ENCODE data around the gene GRIA1.
"Not testable (repeated sequence)": the region's sequence is repeated elsewhere in the genome, so short reads cannot be mapped to it uniquely, and the experiment has no call there.

Gene GRIA1

DNA sequence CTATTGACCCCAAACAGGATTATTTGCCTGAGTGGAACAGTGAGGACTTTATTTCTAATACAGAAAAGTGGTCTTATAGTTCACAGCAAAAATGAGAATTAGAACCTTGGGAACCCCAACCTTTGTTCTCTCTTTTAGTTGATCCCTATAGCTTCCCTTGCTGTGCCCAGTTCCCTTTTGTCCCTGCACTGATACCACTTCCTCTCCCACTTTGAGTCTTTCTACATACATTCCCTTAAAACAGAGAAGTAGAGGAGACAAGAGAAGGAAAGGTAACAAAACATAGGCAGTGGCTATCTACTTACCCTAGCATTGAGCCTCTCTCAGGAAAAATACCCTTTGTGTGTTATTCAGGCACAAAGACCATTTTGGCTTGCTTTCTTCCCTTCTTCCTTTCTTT lies 301.8 kb downstream of the GRIA1 start:
- DNase-seq, result no peak

- DNase-seq, result no peak
These were observed 303.2 kb downstream of the GRIA1 start for GRCh38 chr5:153793699-153794098.

GRCh38 chr5:153794327-153794726 lies 303.9 kb downstream of the GRIA1 start:
- DNase-seq, result no peak

GRCh38 chr5:153796527-153796926 lies 306.1 kb downstream of the GRIA1 start:
- DNase-seq, result no peak

DNA sequence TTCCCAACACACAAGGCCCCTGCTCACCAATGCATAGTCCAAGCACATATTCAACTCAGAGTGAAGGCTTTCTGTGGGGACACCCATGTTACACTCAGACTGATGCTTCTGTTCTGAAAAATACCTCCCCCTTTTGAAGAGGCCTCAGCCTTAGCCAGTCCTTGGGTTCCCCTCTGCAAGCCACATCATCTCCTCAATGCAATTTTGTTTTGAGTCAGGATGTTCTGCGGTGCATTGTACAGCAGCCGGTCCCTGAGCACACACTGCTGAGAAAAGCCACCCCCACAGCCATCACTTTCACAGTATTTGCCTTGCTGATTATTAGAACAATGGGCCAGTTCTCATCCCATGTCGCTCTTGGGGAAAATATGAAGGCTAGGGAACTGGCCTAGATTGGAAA lies 307.0 kb downstream of the GRIA1 start:
- no peak for DNase-seq

DNA sequence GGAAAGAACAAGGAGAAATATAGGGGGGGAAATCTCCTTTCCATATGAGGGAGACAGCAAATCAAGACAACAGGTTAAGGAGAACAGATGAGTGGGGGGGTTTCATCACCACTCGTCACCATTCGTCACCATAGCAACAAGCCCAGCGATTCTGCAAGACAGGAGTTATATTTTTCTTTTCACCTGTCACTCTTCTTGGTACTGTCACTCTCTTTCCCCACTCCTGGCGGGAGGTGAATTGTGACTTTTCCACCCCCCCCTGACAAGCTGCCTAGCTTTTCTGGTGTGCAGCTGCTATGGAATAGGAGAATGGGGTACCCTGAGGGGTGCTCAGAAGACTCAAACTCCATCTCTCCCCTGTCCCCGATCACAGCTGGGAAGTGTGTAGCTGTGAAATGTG lies 308.4 kb downstream of the GRIA1 start:
- DNase-seq, result no peak

DNA sequence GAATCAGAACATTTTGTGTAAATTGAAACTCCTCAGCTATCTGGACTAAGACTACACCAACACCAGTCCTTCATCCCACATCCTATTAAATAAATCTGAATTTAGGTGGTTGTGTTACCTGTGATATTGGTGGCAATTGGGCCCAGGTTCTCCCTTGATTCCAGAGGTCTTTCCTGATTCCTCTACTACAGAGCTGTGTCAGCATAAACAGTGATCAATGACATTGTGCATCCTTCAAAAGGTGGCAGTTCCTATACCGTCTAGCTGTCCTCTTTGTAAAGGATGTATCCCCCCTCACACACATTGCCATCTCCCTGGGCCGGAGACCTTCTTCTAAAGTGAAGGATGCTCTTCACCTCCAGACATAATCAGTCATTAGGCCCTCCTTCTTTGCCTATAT lies 309.0 kb downstream of the GRIA1 start:
- DNase-seq, result no peak

DNA sequence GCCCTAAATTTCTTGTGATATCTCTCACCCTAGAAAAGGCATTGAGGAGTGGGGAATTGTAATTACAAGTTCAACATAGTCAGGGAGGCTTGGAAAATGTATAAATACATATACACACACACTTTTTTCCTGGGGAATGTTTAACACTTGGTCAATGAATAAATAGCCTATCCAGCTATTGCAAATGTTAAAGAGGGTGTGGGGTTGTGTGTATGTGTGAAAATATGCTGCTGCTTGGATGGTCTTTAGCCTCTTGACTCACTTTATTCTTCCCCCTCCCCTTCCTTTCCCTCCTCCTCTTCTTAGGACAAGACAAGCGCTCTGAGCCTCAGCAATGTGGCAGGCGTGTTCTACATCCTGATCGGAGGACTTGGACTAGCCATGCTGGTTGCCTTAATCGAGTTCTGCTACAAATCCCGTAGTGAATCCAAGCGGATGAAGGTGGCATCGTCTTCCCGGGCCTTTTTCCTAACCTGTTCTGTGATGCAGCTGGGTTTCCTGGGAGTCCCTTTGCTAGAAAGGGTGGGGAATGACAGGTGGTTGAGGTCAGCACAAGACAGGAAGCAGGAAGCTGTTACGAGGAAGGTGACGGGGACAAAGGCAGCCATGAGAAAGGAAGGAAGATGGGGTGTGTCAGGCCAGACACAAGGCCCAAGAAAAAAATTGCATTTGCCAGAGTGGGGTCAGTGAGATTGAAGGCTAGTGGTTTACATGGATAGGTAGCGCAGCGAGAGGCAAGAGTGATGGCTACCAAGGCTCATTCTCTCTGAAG lies 311.8 kb downstream of the GRIA1 start:
- no peak for DNase-seq

DNA sequence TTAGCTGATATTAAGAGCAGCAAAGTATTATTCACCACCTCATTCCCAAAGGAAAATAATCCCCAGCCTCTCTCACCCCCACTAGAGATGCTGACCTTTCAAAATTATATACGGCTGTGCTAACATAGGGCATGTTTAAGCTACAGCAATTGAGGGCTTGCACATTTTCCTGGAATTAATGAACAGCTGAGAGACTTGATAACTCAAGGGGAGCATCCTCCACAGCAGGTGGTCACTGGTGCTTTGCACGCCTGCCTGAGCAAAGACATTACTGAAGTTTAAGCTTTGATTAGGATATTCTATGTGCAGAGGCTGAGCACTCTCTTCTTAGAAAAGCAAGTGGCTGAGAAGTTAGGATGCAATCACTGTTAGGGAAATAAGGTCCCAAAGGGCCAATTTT lies 317.3 kb downstream of the GRIA1 start:
- DNase-seq, result no peak

GRCh38 chr5:153809166-153809565 lies 318.7 kb downstream of the GRIA1 start:
- no peak for DNase-seq

- DNase-seq, result no peak
These were observed 323.4 kb downstream of the GRIA1 start for GRCh38 chr5:153813901-153814300.

- no peak for DNase-seq
These were observed 326.4 kb downstream of the GRIA1 start for GRCh38 chr5:153816870-153817269.

- no peak for DNase-seq
These were observed 328.2 kb downstream of the GRIA1 start for GRCh38 chr5:153818626-153819025.

GRCh38 chr5:153823036-153823435 lies 332.6 kb downstream of the GRIA1 start:
- DNase-seq, result no peak

GRCh38 chr5:153824909-153825308 lies 334.4 kb downstream of the GRIA1 start:
- no peak for DNase-seq

DNA sequence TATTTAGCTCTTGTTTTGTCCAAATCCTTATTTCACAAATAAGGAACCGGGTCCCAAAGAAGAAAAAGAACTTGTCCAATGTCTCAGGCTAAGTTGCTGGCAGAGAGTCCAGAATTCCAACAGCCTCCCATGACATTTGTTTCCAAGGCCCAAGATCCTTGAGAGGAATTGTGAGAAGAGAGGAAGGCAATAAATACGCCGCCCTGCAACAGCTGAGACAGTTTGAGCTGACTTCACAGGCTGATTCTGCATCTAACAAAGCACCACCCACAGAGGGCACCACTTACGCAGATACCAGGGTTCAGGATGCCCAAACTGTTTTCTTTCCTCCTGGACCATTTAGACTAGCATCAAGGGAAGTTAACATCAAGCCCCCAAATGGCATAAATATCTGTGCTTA lies 336.9 kb downstream of the GRIA1 start:
- no peak for DNase-seq

- DNase-seq, result no peak
These were observed 339.1 kb downstream of the GRIA1 start for GRCh38 chr5:153829510-153830065.

DNA sequence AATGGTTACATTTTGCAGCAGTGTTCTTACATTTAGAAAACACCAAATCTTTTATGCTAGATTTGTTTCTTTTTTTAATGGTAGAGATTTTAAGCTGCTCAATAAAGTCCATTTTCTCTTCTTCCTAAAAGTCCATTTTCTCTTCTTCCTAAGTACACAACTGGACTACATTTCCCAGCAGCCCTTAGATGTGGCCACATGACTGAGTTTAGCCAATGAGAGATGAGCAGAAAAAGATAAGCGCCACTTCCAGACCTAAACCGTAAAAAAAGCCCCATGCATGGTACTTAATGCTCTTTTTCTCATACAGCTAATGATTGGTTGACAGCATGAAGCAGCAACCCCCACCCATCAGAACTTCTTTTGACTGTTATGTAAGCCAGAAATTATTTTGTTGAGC lies 341.5 kb downstream of the GRIA1 start:
- DNase-seq, result no peak

- no peak for DNase-seq
These were observed 345.5 kb downstream of the GRIA1 start for GRCh38 chr5:153835891-153836515.

DNA sequence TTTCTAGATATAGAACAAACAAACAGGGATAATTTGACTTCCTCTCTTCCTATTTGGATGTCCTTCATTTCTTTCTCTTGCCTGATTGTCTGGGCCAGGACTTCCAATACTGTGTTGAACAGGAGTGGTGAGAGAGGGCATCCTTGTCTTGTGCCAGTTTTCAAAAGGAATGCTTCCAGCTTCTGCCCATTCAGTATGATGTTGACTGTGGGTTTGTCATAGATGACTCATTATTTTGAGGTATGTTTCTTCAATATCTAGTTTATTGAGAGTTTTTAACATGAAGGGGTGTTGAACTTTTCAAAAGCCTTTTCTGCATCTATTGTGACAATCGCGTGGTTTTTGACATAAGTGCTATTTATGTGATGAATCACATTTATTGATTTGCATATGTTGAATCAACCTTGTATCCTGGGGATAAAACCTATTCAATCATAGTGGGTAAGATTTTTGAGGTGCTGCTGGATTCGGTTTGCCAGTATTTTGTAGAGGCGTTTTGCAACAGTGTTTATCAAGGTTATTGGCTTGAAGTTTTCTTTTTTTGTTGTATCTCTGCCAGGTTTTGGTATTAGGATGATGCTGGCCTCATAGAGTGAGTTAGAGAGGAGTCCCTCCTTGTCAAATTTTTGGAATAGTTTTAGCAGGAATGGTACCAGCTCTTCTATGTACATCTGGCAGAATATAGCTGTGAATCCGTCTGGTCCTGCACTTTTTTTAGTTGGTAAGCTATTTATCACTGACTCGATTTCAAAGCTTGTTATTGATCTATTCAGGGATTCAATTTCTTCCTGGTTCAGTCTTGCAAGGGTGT lies 359.0 kb downstream of the GRIA1 start:
- not testable (repeated sequence) for DNase-seq

DNA sequence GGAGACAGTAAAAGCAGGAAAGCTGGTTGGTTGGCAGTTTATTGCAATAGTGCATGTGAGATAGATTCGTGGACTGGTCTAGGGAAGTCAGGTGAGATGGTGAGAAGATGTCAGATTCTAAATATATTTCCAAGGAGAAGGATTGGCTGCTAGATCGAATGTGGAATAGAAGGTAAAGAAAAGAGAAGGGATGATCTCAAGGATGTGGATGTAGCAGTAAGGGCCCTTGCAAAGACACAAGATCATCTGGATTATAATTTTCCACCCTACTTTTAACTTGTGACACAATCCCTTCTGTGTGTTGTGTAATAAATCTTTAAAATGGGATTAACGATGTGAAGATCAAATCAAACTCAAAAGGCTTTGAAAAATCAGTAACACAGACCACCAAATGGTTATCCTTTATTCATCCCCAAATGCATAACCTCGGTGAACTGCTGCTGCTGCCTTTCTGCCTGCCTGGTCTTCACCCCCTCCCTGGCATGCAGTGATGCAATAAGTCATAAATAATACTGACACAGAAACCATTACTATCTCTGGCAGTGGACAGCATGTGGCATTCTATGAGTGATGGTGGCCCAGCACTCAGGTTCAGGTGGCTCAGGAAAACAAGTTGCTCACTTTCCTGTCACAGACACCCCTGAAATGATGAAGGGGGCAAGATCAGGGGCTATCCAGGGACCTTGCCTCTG lies 369.9 kb downstream of the GRIA1 start:
- no peak for DNase-seq

DNA sequence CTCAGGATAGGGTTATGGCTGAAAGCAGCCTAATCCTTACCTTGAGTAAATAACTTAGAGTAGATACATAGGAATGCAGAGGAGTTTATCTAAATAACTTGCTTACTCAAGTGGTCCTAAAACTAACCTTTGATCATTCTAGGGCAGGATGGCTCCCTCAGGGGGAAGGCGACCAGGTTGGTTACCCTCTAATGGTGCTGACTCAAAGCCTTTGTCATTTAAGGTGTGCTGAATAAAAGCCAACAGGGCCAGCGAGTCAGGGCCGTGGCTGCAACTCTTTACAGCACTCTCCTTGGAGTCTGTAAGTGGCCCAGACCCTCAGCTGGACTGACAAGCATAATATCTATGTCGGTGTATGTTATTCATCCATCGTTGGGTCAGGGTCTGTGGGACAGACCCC lies 372.4 kb downstream of the GRIA1 start:
- DNase-seq, result not testable (repeated sequence)

Data from GOT3 (cell line).